A549 (cell line): ENCODE results near the gene ACTMAP. TPM values are rescaled to one million over a fixed set of nuclear protein-coding genes. Genes with fewer than 3 reads are reported as not detected.

ENCODE experiments used
- ATAC-seq, 2 experiments: fragments of 200-7000 bp in 1 of 2; fragments of >200 bp in 1 of 2; cut with Nextera tagmentation in 1 of 2; cut with Tn5 transposase in 1 of 2; 3 replicates each; pipeline versions ENCODE4 v1.8.0 to v1.9.1; 2018 to 2020; ENCODE audit warnings: mild to moderate bottlenecking in 1 of 2, moderate library complexity in 1 of 2
- CTCF ChIA-PET: fragments of 300-600 bp; sonication (Branson Sonifier 250); formaldehyde crosslinking; extraction: SDS; loops from one replicate; lab custom pipeline; 2021; ENCODE audit warnings: antibody characterized with exemption, inconsistent platforms; lab: Yijun Ruan, JAX
- POLR2A ChIA-PET: fragments of 350-600 bp; formaldehyde crosslinking; extraction: SDS; loops from one replicate; lab custom pipeline; 2021; ENCODE audit warnings: antibody characterized with exemption, inconsistent platforms; lab: Yijun Ruan, JAX
- DNase-seq, 2 experiments: peaks; one replicate each; pipeline versions ENCODE4 v3.0.0 to v3.0.0-alpha.2; 2011 to 2016; ENCODE audit warnings: low read depth in 1 of 2, low spot score in 1 of 2
- FAIRE-seq: peaks from 2 replicates; lab custom pipeline; 2011; peaks lifted over from hg19 to GRCh38; lab: Jason Lieb, UNC
- H3K27ac ChIP-seq, 2 experiments: fragments of >200 bp; sonication (Bioruptor Twin); formaldehyde crosslinking; 3 replicates each; pipeline ENCODE4 v1.5.1; 2016 to 2017
- H3K4me1 ChIP-seq: fragments of >200 bp; sonication (Bioruptor Twin); formaldehyde crosslinking; 3 replicates; pipeline ENCODE4 v1.6.1; 2016
- H3K4me2 ChIP-seq: fragments of >200 bp; sonication (Bioruptor Twin); formaldehyde crosslinking; 3 replicates; pipeline ENCODE4 v1.6.1; 2016
- H3K4me3 ChIP-seq: fragments of >200 bp; sonication (Bioruptor Twin); formaldehyde crosslinking; 3 replicates; pipeline ENCODE4 v1.5.1; 2016
- H3K9me3 ChIP-seq: fragments of >200 bp; sonication (Bioruptor Twin); formaldehyde crosslinking; 3 replicates; pipeline ENCODE4 v1.6.1; 2016
- BCL3 ChIP-seq: fragments of >200 bp; sonication (Bioruptor Twin); formaldehyde crosslinking; IDR thresholded peaks from 3 replicates; pipeline ENCODE4 v1.6.1; 2016
- BHLHE40 ChIP-seq: IDR thresholded peaks from 2 replicates; pipeline ENCODE4 v1.6.1; 2012; ENCODE audit warnings: low read depth, low read length, inconsistent platforms
- CBX8 ChIP-seq: fragments of 200-600 bp; sonication (generic); IDR thresholded peaks from 2 replicates; pipeline ENCODE4 v1.6.1; 2016
- CEBPB ChIP-seq, 2 experiments: fragments of >200 bp in 1 of 2; sonication (Bioruptor Twin) in 1 of 2; formaldehyde crosslinking in 1 of 2; IDR thresholded peaks; 2 replicates each; pipeline ENCODE4 v1.6.1; 2012 to 2016
- CHD2 ChIP-seq: fragments of 150-350 bp; IDR thresholded peaks from 2 replicates; pipeline ENCODE4 v1.6.1; 2014; ENCODE audit warnings: low read length; ENCODE audit not compliant: partially characterized antibody
- CTCF ChIP-seq: fragments of >200 bp; sonication (Bioruptor Twin); formaldehyde crosslinking; IDR thresholded peaks from 3 replicates; pipeline ENCODE4 v1.5.1; 2016
- E2F6 ChIP-seq: IDR thresholded peaks from 2 replicates; pipeline ENCODE4 v1.6.1; 2012; ENCODE audit warnings: low read depth, borderline replicate concordance
- EHF ChIP-seq: fragments of 250-450 bp; sonication (Bioruptor Pico); IDR thresholded peaks from 2 replicates; pipeline ENCODE4 v1.5.0; 2020; ENCODE audit warnings: mild to moderate bottlenecking
- ELK1 ChIP-seq: fragments of 150-350 bp; IDR thresholded peaks from 2 replicates; pipeline ENCODE4 v1.6.1; 2014; ENCODE audit warnings: low read depth, mild to moderate bottlenecking, low read length
- ESRRA ChIP-seq: fragments of 150-350 bp; IDR thresholded peaks from 2 replicates; pipeline ENCODE4 v1.6.1; 2014; ENCODE audit warnings: mild to moderate bottlenecking, low read length, borderline replicate concordance
- FOSB ChIP-seq: fragments of 250-450 bp; sonication (Bioruptor Pico); IDR thresholded peaks from 2 replicates; pipeline ENCODE4 v1.5.0; 2020; ENCODE audit warnings: mild to moderate bottlenecking, moderate library complexity
- FOXS1 ChIP-seq: fragments of 250-450 bp; sonication (Bioruptor Pico); IDR thresholded peaks from 2 replicates; pipeline ENCODE4 v1.5.0; 2020; ENCODE audit warnings: mild to moderate bottlenecking, moderate library complexity
- GATA3 ChIP-seq: IDR thresholded peaks from 2 replicates; pipeline ENCODE4 v1.6.1; 2012; ENCODE audit warnings: borderline replicate concordance
- HOXA7 ChIP-seq: fragments of 250-450 bp; sonication (Bioruptor Pico); IDR thresholded peaks from 2 replicates; pipeline ENCODE4 v1.5.0; 2020; ENCODE audit warnings: mild to moderate bottlenecking, moderate library complexity
- HOXB13 ChIP-seq: fragments of 250-450 bp; sonication (Bioruptor Pico); IDR thresholded peaks from 2 replicates; pipeline ENCODE4 v1.5.0; 2020; ENCODE audit warnings: low read depth, mild to moderate bottlenecking, moderate library complexity
- JUN ChIP-seq, 2 experiments: fragments of >200 bp; sonication (Bioruptor Twin); formaldehyde crosslinking; IDR thresholded peaks; 2 replicates in 1 of 2; 3 replicates in 1 of 2; pipeline ENCODE4 v1.6.1; 2016 to 2017
- KDM5A ChIP-seq: fragments of 200-600 bp; sonication (generic); IDR thresholded peaks from 2 replicates; pipeline ENCODE4 v1.6.1; 2016; ENCODE audit warnings: antibody characterized with exemption, mild to moderate bottlenecking
- MAX ChIP-seq: IDR thresholded peaks from 2 replicates; pipeline ENCODE4 v1.6.1; 2012
- MAZ ChIP-seq: fragments of 150-350 bp; IDR thresholded peaks from 2 replicates; pipeline ENCODE4 v1.6.1; 2014; ENCODE audit warnings: antibody characterized with exemption, low read depth, low read length, borderline replicate concordance
- MYC ChIP-seq: IDR thresholded peaks from 2 replicates; pipeline ENCODE4 v1.6.1; 2012; ENCODE audit warnings: mild to moderate bottlenecking, inconsistent platforms, low read length, improper control_type of control experiment, borderline replicate concordance
- NPAS2 ChIP-seq: fragments of 250-450 bp; sonication (Bioruptor Pico); IDR thresholded peaks from 2 replicates; pipeline ENCODE4 v1.8.0; 2022; ENCODE audit warnings: mild to moderate bottlenecking, moderate library complexity, borderline replicate concordance
- PHF8 ChIP-seq: fragments of 200-600 bp; sonication (generic); IDR thresholded peaks from 2 replicates; pipeline ENCODE4 v1.6.1; 2016; ENCODE audit warnings: low read depth, mild to moderate bottlenecking, antibody characterized with exemption, moderate library complexity, borderline replicate concordance
- POLR2A ChIP-seq: IDR thresholded peaks from 2 replicates; pipeline ENCODE4 v1.6.1; 2012; ENCODE audit warnings: mild to moderate bottlenecking, low read length
- RAD21 ChIP-seq, 2 experiments: fragments of >200 bp in 1 of 2; sonication (Bioruptor Twin) in 1 of 2; formaldehyde crosslinking in 1 of 2; IDR thresholded peaks in 1 of 2; conservative IDR thresholded peaks in 1 of 2; 2 replicates in 1 of 2; 3 replicates in 1 of 2; pipeline ENCODE4 v1.6.1; 2012 to 2018; ENCODE audit warnings: inconsistent platforms in 1 of 2
- RARB ChIP-seq: fragments of 250-450 bp; sonication (Bioruptor Pico); IDR thresholded peaks from 2 replicates; pipeline ENCODE4 v1.8.0; 2021; ENCODE audit warnings: mild to moderate bottlenecking, moderate library complexity
- RCOR1 ChIP-seq: fragments of 150-350 bp; IDR thresholded peaks from 2 replicates; pipeline ENCODE4 v1.6.1; 2014; ENCODE audit warnings: antibody characterized with exemption, low read length, low read depth
- TFCP2L1 ChIP-seq: fragments of 250-450 bp; sonication (Bioruptor Pico); IDR thresholded peaks from 2 replicates; pipeline ENCODE4 v1.5.0; 2021; ENCODE audit warnings: mild to moderate bottlenecking
- TP53 ChIP-seq: fragments of 250-450 bp; sonication (Bioruptor Pico); IDR thresholded peaks from 2 replicates; pipeline ENCODE4 v1.5.0; 2021; ENCODE audit warnings: mild to moderate bottlenecking, moderate library complexity
- ZFP36 ChIP-seq: fragments of 450-650 bp; IDR thresholded peaks from 2 replicates; pipeline ENCODE4 v1.6.1; 2014; ENCODE audit warnings: borderline replicate concordance; ENCODE audit not compliant: partially characterized antibody
- WGBS: methylation state at CpG from one replicate; pipeline ENCODE4 v1.1.6; 2017; ENCODE audit errors: missing lambda C conversion rate; 5-methylcytosine and 5-hydroxymethylcytosine counted together
- polyA minus RNA-seq: library from RNA; depleted of rRNA, polyadenylated mRNA; stranded (reverse); fragments of >200 nt; gene quantifications from 2 replicates; pipeline ENCODE4 v1.2.3, GENCODE V29; 2011; rRNA and poly(A)+ RNA removed
- polyA plus RNA-seq, 4 experiments: library from polyadenylated mRNA; depleted of rRNA in 3 of 4; stranded (reverse); fragments of >200 nt; fragmentation: RNase III in 1 of 4; extraction: RNeasy Plus Mini Kit Qiagen cat#74134 plus additional on column Dnase treatment in 1 of 4; gene quantifications; 2 replicates in 3 of 4; 3 replicates in 1 of 4; pipeline ENCODE4 v1.2.3, GENCODE V29; 2011 to 2017
- TF ChIP-seq, protein P1 (sequence below): fragments of 250-450 bp; sonication (Bioruptor Pico); IDR thresholded peaks from 2 replicates; pipeline ENCODE4 v1.5.0; 2020; ENCODE audit warnings: low read depth, mild to moderate bottlenecking, moderate library complexity

The ACTMAP gene, protein sequence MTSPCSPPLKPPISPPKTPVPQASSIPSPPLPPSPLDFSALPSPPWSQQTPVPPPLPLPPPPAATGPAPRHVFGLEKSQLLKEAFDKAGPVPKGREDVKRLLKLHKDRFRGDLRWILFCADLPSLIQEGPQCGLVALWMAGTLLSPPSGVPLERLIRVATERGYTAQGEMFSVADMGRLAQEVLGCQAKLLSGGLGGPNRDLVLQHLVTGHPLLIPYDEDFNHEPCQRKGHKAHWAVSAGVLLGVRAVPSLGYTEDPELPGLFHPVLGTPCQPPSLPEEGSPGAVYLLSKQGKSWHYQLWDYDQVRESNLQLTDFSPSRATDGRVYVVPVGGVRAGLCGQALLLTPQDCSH
- 7.8 and 11.7 TPM in 2 replicates for polyA plus RNA-seq (2011; rRNA removed)
- polyA plus RNA-seq (2012; cell fraction: cytosol; rRNA removed), result 13.0 and 16.7 TPM in 2 replicates
- 40.2 and 46.1 TPM in 2 replicates for polyA plus RNA-seq (2012; cell fraction: nucleus; rRNA removed)
- 14.1 to 18.5 TPM (median 14.8 TPM) in 3 replicates for polyA plus RNA-seq (2017; fragmentation: RNase III; extraction: RNeasy Plus Mini Kit Qiagen cat#74134 plus additional on column Dnase treatment)
- 13.9 and 15.5 TPM in 2 replicates for polyA minus RNA-seq

DNA sequence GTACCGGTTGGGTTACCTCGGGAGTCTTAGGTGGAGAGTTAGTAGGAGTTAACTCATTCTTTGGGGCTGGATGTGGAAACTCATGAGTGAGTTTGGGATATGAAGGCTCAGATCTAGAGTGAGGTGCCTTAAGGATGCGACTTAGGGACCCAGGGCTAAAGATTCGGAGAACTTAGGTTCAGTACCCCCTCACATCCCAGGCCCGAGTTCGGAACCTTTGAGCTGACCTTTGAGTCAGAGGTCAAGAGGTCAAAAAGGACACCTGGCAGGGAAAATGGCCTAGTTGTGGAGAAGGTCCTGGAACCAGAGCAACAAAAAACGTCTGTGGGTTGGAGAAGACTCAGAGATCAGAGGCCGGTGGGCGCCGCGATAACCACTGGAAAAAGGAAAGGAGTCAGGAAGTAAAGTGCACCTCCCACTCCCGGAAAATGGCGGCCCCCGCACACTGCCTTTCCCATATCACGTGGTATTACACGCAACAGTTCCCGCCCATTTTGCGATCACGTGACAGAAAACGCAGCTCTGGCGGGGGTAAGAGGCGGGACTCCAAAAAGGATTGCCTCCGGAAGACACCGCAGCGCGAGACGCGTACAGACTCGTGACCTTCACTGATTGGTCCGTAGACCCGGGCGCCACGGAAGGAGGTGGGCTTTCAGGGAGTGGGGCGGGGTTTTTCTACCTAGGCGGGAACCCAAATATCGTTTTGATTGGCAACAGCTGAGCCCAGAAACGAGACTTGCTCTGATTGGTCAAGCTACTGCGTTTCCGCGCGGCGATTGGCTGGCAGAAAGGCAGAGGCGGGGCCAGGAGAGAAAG, at the start of gene ACTMAP:
Gene ACTMAP (minus strand): TSS at position 420 of the 816 bp plus-strand sequence. CDS start 674 bp downstream, outside the sequence.
- 1% methylated on average over 43 of the region's 43 CpGs for WGBS
- Histone ChIP-seq H3K4me1 (peaks cover 51% of the 10 kb centered on the region), H3K4me3 (peak within 1 kb of the TSS; percentile 66), H3K27ac (peak within 1 kb of the TSS; percentile 91), H3K4me2 (peak within 1 kb of the TSS; percentile 92), H3K9me3 (no peaks in the 10 kb centered on the region)
- ChIA-PET POLR2A (interaction anchor here (0.6 to 2.7 kb wide), 38 partner anchors 8 to 1109 kb away, joined by 3 to 94 read pairs (median 4); partner anchors contain the start of genes B9D2, BLVRB, COQ8B and EGLN2), CTCF (interaction anchor here (0.5 to 15.8 kb wide), 12 partner anchors 10 to 559 kb away, joined by 3 to 199 read pairs (median 4); partner anchors contain the start of genes EGLN2 and RAB4B)
- FAIRE-seq (peak; percentile 99), ATAC-seq (peak; percentile 88 to 92), DNase-seq (peak; percentile 100)
- no peak for TF ChIP-seq GATA3
- TF ChIP-seq MYC, result peak; percentile 89
- TF ChIP-seq RCOR1, result no peak; the same call in 1 of the 2 replicates
- peak; percentile 97 for TF ChIP-seq NPAS2 (CRISPR knock-in tag)
- peak; percentile 85 for TF ChIP-seq EHF (CRISPR knock-in tag)
- TF ChIP-seq, protein P1, sequence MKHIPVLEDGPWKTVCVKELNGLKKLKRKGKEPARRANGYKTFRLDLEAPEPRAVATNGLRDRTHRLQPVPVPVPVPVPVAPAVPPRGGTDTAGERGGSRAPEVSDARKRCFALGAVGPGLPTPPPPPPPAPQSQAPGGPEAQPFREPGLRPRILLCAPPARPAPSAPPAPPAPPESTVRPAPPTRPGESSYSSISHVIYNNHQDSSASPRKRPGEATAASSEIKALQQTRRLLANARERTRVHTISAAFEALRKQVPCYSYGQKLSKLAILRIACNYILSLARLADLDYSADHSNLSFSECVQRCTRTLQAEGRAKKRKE, result peak; percentile 93
- peak; percentile 97 for TF ChIP-seq ESRRA
- no peak for TF ChIP-seq RAD21 (conservative IDR thresholded peaks at IDR 0.05 in 1 of 2, IDR thresholded peaks at IDR 0.05 in 1 of 2)
- TF ChIP-seq TP53 (CRISPR knock-in tag), result peak; percentile 92
- no peak; the same call in 1 of the 2 replicates for TF ChIP-seq FOSB (CRISPR knock-in tag)
- TF ChIP-seq PHF8, result peak; percentile 88
- TF ChIP-seq CTCF, result no peak
- TF ChIP-seq POLR2A, result peak; percentile 52; the same call in 1 of the 2 replicates
- no peak for TF ChIP-seq ELK1
- TF ChIP-seq HOXB13 (CRISPR knock-in tag), result peak; percentile 93
- peak; percentile 83 for TF ChIP-seq FOXS1 (CRISPR knock-in tag)
- TF ChIP-seq HOXA7, result peak; percentile 32; the same call in 1 of the 2 replicates
- no peak; the same call in none of the 3 replicates for TF ChIP-seq BCL3
- no peak for TF ChIP-seq CBX8
- 0 out of 4 replicates have a peak, but pooled peaks of 1 of the 2 experiments have one; percentile 46 for TF ChIP-seq CEBPB (IDR thresholded peaks at IDR 0.05)
- no peak for TF ChIP-seq KDM5A
- peak; percentile 96; the same call in 1 of the 2 replicates for TF ChIP-seq MAZ
- no peak for TF ChIP-seq CHD2
- TF ChIP-seq BHLHE40, result peak; percentile 64
- no peak for TF ChIP-seq ZFP36
- peak; percentile 74 to 81; a peak in 4 of 5 replicates for TF ChIP-seq JUN (IDR thresholded peaks at IDR 0.05)
- peak; percentile 98 for TF ChIP-seq E2F6
- peak; percentile 97 for TF ChIP-seq TFCP2L1 (CRISPR knock-in tag)
- TF ChIP-seq RARB (CRISPR knock-in tag), result peak; percentile 97
- peak; percentile 99 for TF ChIP-seq MAX
